GOT3 (cell line): Measurements from ENCODE around the gene INTS2.
"Not testable (repeated sequence)": the region's sequence is repeated elsewhere in the genome, so short reads cannot be mapped to it uniquely, and the experiment has no call there.

ENCODE experiments used
- DNase-seq: peaks from one replicate; lab custom pipeline; 2025; ENCODE audit warnings: mixed read lengths; lab: John Stamatoyannopoulos, UW

Gene INTS2, protein sequence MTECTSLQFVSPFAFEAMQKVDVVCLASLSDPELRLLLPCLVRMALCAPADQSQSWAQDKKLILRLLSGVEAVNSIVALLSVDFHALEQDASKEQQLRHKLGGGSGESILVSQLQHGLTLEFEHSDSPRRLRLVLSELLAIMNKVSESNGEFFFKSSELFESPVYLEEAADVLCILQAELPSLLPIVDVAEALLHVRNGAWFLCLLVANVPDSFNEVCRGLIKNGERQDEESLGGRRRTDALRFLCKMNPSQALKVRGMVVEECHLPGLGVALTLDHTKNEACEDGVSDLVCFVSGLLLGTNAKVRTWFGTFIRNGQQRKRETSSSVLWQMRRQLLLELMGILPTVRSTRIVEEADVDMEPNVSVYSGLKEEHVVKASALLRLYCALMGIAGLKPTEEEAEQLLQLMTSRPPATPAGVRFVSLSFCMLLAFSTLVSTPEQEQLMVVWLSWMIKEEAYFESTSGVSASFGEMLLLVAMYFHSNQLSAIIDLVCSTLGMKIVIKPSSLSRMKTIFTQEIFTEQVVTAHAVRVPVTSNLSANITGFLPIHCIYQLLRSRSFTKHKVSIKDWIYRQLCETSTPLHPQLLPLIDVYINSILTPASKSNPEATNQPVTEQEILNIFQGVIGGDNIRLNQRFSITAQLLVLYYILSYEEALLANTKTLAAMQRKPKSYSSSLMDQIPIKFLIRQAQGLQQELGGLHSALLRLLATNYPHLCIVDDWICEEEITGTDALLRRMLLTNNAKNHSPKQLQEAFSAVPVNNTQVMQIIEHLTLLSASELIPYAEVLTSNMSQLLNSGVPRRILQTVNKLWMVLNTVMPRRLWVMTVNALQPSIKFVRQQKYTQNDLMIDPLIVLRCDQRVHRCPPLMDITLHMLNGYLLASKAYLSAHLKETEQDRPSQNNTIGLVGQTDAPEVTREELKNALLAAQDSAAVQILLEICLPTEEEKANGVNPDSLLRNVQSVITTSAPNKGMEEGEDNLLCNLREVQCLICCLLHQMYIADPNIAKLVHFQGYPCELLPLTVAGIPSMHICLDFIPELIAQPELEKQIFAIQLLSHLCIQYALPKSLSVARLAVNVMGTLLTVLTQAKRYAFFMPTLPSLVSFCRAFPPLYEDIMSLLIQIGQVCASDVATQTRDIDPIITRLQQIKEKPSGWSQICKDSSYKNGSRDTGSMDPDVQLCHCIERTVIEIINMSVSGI

DNA sequence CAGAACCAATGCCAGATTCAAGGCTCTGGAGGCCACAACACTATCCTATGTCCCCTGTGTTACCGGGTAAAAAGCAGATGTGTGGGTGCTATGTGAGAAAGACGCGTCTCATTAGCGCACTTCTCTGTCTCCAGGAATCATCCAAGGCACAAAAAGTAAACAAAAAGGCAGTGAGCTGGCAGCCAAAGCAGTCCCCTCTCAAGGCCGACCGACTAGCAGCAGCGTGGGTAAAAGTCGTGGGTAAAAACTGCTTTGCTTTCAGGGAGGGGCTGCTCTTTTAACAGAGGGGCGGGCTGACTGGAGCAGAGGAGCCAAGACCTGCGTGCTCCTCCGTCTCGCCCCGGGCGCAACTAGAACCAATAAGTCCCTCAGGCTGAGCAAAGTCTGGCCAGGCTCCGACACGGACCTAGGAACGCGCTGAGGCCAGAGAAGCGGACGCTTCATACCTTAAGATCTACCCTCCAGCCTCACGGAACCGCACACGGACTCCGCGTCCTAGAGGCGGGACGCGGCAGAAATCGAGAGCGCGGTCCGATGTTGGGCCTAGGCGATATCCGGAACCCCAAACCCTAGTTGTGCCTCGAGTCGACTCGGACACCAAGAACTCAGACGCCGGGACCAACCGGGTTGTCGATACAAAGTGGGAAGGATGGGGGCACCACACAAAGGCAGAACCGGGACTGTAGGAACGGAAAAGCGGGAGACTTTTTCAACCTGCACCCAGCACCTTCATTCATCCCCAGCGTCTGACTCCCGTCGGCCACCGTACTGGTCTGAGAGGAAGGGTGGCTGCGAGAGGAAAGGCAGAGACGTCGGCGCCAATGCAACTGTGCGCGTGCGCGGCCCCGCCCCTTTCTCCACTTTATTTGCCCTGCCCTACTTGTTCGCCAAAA is at the start of gene INTS2:
TSS of gene INTS2 (minus strand) at position 775 of the 893 bp plus-strand sequence. CDS start 1,338 bp downstream, outside the sequence.
- peak; percentile 67 for DNase-seq

DNA sequence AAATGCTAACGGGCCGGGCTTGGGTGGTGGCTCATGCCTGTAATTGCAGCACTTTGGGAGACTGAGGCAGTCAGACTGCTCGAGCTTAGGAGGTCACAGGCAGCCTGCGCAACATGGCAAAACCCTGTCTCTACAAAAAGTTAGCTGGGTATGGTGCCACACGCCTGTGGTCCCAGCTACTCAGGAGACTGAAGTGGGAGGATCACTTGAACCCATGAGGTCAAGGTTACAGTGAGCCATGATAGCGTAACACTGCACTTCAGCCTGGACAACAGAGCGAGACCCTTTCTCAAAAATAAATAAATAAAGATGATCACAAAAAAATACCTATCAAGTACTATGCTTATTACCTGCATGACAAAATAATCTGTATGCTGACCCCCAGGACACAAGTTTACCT is 46.3 kb upstream of the INTS2 start:
- no peak for DNase-seq

DNA sequence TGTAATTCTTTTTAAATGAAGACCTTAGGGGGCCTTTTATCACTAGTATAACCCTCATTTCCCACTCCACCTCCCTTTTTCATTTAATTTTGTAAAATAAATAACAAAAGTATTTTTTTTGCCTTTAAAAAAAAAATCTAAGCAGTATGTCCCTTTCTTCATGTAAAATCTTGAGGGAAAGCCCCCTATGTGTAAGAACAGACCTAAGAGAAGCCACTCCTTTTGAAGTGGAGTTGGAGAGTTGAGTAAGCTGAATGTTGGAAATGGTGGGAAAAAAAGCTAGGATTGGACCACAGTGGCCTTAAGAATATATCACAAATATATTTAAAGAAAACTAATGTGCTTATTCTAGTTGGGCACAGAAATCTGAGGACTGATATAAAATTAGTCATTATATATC is 44.5 kb upstream of the INTS2 start:
- no peak for DNase-seq

DNA sequence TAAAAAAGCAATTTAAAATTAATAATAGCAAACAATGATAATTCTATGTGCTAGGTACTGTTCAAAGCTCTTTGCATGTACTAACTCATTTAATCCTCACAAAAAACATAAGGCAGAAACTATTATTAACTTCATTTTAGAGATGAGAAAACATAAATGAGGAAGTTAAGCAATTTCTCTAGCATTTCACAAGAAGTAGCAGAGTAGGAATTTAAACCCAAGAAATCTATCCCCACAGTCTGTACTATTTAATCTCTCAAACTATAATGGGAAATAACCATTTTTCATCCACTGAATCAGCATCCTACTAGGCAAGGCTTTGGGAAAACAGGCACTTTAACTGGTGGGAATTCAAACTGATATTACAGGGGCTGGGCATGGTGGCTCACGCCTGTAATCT is 42.2 kb upstream of the INTS2 start:
- DNase-seq, result no peak

DNA sequence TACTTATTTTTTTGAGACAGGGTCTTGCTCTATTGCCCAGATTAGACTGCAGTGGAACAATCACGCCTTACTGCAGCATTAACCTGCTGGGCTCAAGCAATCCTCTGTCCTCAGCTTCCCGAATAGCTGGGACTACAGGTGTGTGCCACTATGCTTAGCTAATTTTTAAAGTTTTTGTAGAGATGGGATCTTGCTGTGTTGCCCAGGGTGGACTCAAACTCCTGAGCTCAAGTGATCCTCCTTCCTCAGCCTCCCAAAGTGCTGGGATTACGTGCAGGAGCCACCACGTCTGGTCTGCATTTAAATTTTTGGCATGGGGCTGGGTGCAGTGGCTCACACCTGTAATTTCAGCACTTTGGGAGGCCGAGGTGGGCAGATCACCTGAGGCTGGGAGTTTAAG is 41.0 kb upstream of the INTS2 start:
- DNase-seq, result no peak

DNA sequence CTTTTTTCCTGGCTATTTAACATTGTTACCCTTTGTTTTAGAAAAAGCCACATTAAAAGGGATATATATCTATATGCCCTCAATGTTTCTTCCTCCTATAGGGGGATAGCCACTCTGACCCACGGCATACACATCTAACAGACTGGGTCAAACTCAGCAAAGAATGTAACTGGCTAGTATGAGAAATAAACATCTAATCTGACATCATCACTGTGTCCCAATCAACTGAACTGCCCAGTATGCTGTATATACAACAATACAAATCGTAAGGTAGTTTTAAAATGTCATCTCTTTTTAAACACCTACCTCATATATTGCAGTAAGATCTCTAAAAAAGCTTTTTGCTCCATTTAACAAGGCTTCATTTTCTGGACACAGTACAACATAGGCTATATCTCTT is 39.9 kb upstream of the INTS2 start:
- DNase-seq, result no peak

DNA sequence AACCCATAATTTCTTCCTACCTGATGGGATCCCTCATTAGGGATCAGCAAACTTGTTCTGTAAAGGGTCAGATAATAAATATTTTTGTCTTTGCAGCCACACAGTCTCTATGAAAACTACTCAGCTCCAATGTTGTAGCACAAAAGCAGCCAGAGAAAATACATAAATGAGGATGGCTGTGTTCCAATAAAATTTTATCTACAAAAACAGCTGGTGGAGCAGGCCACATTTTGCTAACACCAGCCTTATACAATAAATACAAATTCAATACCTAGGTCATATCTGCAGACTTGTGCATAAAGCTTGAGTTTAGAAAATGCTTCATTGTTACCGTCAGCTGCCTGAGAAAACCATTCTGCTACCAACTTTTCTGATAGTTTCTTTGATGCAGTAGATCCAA is 38.4 kb upstream of the INTS2 start:
- DNase-seq, result no peak

DNA sequence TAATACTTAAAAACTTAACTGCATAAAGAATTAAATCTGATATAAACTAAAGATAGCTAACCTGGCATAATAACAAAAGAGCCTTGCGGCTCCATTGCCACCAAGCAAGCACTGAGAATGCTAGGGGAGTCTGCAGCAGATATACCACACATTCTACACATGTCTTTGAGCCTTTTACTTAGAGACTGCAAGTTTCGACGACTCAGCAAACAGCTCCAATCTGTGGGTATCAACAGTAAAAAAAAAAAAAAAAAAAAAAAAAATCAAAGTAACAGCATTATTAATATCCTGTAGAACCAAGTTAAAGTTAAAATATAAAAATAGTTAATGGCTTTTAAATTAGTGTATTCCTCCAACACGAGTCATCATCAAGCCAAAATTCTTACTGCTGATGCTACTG is 27.8 kb upstream of the INTS2 start:
- DNase-seq, result no peak

DNA sequence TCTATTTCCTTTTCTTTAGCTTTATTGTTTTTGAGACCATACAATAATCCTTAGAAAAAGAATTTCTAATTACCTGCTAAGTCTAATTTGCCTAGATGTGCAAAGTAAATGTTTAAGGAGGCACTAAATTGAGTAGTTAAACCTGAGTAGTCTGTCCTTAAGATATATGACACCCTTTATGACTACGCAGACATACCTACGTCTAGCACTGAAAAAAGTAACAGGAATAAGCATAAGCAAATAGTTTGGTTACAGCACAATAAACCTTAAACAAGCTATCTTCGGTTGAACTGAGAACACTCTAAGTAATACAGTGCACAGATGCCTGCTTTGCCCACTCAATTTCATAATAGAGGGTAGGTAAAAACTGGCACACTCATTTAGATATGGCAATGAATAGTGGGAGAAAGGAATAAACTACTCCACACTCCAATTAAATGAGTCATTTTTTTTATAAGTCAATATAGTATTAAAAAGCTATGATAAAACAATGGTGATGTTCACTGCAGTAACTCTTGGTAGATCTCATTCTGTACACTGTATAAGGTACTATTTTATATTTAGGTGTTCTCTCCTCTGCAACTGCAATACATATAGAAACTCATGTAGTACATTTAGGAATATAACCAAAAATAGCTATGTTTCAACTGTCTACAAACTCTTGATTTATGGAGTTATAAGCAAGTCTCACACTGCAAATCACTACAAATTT is 19.7 kb upstream of the INTS2 start:
- DNase-seq, result no peak

DNA sequence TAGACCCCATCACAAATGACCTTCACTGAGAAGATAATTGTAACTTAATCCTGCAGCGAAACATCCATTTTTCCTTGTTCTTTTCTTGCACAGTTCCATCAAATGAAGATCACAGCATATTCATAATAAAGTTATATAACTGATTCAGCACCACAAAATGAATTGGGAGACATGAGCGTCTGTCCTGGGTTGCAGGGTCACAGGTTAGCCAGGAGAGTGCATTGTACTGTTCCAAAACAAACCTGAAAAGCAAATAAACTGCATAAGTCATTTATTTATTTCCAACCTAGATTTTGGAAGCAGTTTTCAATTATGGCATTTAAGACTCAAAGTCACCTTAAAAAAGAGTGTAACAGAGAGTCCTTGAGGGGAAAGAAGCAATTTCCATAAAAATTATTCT is 18.6 kb upstream of the INTS2 start:
- DNase-seq, result no peak

DNA sequence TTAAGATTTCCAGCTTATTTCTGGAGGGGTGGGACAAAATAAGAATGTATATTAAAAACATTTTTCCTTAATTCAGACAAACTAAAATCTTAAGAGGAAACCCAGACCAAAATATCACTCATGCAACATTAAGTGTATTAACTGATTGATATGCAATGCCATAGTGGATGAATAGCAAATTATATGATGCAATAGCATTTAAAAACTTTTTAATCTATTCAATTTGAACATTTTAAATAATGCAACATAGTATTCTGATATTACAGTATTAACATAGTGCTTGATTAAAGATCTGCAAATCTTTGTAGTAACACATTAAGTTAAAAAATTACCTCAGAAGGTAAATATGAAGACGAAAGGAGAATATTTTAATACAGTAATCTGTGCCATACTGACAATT is 15.3 kb upstream of the INTS2 start:
- DNase-seq, result no peak

DNA sequence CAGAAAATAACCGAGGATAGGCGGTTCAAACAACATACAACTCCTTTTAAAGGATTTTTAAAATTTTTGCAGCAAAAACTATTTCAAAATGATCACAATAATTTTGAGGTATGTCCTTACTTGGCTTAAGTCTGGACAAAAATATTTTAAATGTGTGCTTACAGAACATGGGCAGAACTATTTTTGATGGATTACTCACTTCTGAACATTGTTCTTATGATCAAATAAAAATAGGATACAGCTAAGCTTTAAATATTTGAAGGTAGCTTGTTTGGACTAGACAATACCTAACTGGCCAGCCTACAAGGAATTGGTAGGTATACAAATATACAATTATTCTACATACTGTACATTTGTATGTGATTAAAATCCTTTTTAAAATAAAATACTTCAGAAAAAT is 14.3 kb upstream of the INTS2 start:
- no peak for DNase-seq

DNA sequence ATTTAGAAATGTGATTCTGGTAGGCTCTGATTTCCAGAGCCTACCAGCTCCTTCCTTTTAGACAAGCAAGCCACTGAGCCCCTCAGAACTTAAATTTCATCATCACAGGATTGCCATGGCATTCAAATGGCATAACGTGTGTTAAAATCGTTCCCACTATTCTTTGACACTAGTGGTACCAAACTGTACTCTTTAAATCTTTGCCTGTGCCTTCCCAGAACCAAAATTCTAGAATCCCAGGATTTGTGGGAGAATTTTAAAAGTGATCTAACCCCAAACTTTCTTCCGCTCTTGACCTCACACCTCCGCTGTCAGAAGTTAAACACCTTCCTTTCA is 287 bp upstream of the INTS2 start:
- DNase-seq, result no peak

DNA sequence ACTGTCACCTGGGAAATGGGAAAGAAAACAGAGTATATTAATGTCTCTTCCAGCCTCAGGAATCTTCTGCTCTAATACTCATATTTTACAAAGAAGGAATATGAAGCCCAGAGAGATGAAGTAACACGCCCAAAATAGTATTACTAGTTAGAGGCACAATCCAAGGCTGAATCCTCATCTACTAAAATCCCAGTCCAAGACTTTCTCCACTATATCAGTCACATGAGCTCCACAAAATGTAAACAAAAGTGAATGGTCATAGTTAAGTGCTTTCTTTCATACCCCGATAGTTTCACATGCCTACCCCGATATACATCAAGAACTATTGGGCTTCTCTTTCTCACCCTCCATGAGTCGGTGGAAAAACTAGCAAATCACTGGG is 965 bp downstream of the INTS2 start:
- DNase-seq, result no peak

DNA sequence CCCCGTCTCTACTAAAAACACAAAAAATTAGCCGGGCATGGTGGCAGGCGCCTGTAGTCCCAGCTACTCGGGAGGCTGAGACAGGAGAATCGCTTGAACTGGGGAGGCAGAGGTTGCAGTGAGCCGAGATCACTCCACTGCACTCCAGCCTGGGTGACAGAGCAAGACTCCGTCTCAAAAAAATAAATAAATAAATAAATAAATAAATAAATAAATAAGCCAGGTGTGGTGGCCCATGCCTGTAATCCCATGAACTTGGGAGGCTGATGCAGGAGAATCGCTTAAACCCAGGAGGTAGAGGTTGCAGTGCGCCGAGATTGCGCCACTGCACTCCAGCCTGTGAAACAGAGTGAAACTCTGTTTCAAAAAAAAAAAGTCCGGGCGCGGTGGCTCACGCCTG is 12.6 kb downstream of the INTS2 start:
- DNase-seq, result not testable (repeated sequence)

DNA sequence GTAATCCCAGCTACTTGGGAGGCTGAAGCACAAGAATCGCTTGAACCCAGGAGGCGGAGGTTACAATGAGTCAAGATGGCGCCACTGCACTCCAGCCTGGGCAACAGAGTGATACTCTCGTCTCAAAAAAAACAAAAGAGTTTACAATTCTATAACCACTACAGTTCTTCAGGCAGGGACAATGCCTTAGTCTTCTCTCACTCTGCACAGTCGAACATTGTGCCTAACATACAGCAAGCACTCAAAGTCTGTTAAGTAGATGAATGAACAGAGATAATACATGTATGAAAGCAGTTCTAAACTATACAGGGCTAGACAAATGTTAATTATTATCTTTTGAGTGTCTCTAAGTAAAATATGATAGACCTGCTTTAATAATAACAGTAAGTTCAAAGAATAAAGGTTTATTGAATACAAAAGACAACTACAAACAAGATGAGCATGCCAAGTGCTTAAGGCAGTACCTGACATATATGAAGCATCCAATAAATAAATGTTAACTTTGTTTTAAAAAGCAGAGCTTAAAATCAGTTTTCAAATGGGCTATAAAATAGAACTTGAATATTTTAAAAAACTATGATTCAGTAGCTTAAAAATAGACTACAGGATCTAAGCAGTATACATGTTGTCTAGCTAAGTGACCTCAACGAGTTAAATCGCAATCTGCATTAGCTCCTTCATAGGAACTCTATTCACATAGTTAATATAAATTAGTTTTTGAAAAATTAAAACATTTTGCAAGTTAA is 19.3 kb downstream of the INTS2 start:
- DNase-seq, result no peak

DNA sequence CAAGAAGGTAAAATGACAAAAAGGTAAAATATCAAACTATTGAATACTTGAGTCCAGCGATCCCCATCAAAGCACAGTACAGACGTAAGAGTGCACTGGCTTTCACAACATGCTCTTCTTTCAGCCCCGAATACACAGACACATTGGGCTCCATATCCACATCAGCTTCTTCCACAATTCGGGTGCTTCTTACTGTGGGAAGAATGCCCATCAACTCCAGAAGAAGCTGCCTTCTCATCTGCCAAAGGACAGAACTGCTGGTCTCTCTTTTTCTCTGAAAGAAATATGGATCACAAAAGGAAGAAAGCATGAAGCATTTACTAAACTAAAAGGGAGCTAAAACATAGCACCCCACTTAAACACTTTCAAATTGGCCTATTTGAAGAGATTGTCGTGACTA is 20.4 kb downstream of the INTS2 start:
- no peak for DNase-seq

DNA sequence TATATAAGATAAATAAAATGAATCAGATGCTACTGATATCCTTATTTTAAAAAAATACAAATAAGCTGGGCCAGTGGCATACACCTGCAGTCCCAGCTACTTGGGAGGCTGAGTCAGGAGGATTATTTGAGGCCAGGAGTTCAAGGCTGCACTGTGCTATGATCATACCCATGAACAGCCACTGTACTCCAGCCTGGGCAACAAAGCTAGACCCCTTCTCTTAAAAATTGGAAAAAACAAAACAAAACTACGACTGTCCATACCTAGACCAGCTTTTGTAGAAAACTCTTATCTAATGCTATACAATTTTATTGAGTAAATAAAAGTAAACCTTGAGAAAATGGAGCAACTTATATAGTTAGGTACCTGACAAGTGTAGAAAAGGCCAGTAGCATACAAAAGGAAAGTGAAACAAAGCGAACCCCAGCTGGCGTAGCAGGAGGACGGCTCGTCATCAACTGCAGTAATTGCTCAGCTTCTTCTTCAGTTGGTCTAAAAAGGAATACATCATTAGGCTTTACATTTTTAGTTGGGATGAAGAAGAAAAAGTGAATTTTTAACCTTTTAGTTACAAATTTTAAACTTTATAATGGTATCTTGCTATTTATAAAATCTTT is 23.6 kb downstream of the INTS2 start:
- DNase-seq, result no peak

DNA sequence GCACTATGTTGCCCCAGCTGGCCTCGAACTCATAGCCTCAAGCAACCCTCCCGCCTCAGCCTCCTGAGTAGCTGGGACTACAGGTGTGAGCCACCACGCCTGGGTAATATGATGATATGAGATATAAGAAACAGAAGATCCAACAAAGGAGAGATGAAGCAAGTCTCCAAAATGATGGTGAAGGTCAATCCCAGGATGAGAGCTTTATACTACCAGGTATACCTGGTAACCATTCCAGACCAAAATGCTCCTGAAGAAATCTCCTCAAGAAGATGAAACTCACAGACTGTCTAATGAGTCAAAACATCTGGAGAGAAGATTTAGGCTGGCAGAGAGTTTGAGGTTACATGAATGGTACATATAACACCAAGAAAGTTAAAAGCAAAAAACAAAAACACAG is 24.5 kb downstream of the INTS2 start:
- no peak for DNase-seq
